Osteoblast (primary cell): ENCODE measurements around the gene NCS1. TPM values are rescaled to one million over a fixed set of nuclear protein-coding genes. Genes with fewer than 3 reads are reported as not detected.

Experiments used
- DNase-seq: peaks from one replicate; pipeline ENCODE4 v3.0.0; 2011; ENCODE audit warnings: low spot score, mixed read lengths; ENCODE audit not compliant: insufficient read length; ENCODE audit errors: missing footprints
- H2AFZ ChIP-seq: 2 replicates; pipeline ENCODE4 v1.6.0; 2011; ENCODE audit warnings: mild to moderate bottlenecking, low read length
- H3K27ac ChIP-seq: 2 replicates; pipeline ENCODE4 v1.5.1; 2011; ENCODE audit warnings: mild to moderate bottlenecking, low read depth, low read length, moderate library complexity
- H3K27me3 ChIP-seq: 2 replicates; pipeline ENCODE4 v1.6.0; 2012; ENCODE audit warnings: mild to moderate bottlenecking, control low read depth, inconsistent platforms, low read length, moderate library complexity; ENCODE audit not compliant: insufficient read depth
- H3K36me3 ChIP-seq: 2 replicates; pipeline ENCODE4 v1.5.1; 2011; ENCODE audit warnings: mild to moderate bottlenecking, low read length, control low read depth, moderate library complexity; ENCODE audit not compliant: insufficient read depth
- H3K4me1 ChIP-seq: 2 replicates; pipeline ENCODE4 v1.5.1; 2011; ENCODE audit warnings: mild to moderate bottlenecking, low read length, control low read depth, moderate library complexity; ENCODE audit not compliant: insufficient read depth
- H3K4me2 ChIP-seq: 2 replicates; pipeline ENCODE4 v1.6.0; 2011; ENCODE audit warnings: mild to moderate bottlenecking, low read length; ENCODE audit not compliant: insufficient read depth
- H3K4me3 ChIP-seq: fragments of 200-600 bp; sonication (generic); 3 replicates; pipeline ENCODE4 v1.5.1; 2012; ENCODE audit warnings: mild to moderate bottlenecking, low read length, inconsistent platforms; ENCODE audit not compliant: insufficient read depth
- H3K79me2 ChIP-seq: 2 replicates; pipeline ENCODE4 v1.6.0; 2012; ENCODE audit warnings: mild to moderate bottlenecking, low read length, control low read depth, inconsistent platforms; ENCODE audit not compliant: insufficient read depth
- H3K9me3 ChIP-seq: 2 replicates; pipeline ENCODE4 v1.5.1; 2011; ENCODE audit warnings: low read depth, low read length, control low read depth
- H4K20me1 ChIP-seq: 2 replicates; pipeline ENCODE4 v1.6.0; 2012; ENCODE audit warnings: mild to moderate bottlenecking, low read length, control low read depth; ENCODE audit not compliant: insufficient read depth
- CTCF ChIP-seq: IDR thresholded peaks from 2 replicates; pipeline ENCODE4 v1.5.1; 2011; ENCODE audit warnings: mild to moderate bottlenecking, low read depth, low read length, moderate library complexity; ENCODE audit errors: extremely low read depth
- total RNA-seq: library from RNA; depleted of rRNA; stranded (reverse); fragments of >200 nt; gene quantifications from 2 replicates; pipeline ENCODE4 v1.2.3, GENCODE V29; 2012

NCS1 gene
- total RNA-seq, 1 donor, result 49.9 TPM

DNA sequence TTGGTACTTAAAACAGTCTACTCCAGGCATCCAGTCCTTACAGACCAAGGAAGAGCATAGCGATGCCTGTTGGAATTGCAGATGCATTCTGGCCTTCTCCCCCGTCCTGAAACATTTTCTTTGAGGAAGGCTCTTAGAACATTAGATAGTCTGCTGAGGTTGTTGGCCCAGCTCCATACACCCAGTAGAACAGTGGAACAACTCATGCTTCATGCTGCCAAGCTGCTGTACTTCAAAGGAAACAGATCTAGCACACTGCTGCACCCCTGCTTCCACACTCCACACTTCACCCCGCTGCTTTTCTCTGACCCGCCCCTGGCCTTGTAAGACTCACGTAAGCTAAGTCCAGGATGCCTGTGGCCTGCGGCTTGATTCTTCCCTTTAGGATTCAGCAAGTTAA lies 33.4 kb upstream of the NCS1 start:
- Histone ChIP-seq H3K4me2 (peak overlapping the region; percentile 46), H3K79me2 (no peaks in the 10 kb centered on the region), H3K27me3 (no peaks in the 10 kb centered on the region), H3K4me1 (peaks cover 31% of the 10 kb centered on the region), H3K9me3 (no peaks in the 10 kb centered on the region), H3K27ac (peak overlapping the region; percentile 79), H4K20me1 (peaks cover 4% of the 10 kb centered on the region), H3K36me3 (peaks cover 10% of the 10 kb centered on the region), H2AFZ (no peak overlapping the region), H3K4me3 (peak overlapping the region; percentile 27)
- DNase-seq, result peak; percentile 92
- TF ChIP-seq CTCF, result no peak

DNA sequence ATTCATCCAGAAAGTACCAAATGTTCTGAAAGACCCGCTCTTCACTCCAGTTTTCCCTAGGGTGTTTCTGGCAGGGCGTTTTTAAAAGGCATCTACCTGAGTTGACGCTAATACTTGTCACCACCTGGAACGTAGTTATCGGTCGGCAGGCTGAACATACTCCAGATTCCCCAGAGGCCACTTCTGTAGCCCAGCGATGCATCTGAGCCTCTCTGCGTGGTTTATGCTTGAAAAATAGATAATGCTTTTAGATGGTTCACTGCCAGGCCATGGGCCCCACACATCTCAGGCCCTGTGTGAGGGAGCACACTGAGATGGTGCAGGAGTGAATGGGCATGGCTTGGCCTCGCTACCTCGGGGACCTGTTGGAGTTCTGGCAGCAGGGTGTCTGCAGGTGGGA lies 33.0 kb upstream of the NCS1 start:
- peaks cover 4% of the 10 kb centered on the region for H4K20me1 ChIP-seq
- no peaks in the 10 kb centered on the region for H3K9me3 ChIP-seq
- H3K27ac ChIP-seq, result peak overlapping the region; percentile 79
- H3K4me2 ChIP-seq, result peak overlapping the region; percentile 46
- no peak overlapping the region for H3K4me3 ChIP-seq
- H3K4me1 ChIP-seq, result peaks cover 35% of the 10 kb centered on the region
- peaks cover 10% of the 10 kb centered on the region for H3K36me3 ChIP-seq
- TF ChIP-seq CTCF, result no peak
- H3K79me2 ChIP-seq, result no peaks in the 10 kb centered on the region
- DNase-seq, result no peak
- H3K27me3 ChIP-seq, result no peaks in the 10 kb centered on the region
- H2AFZ ChIP-seq, result no peak overlapping the region

GRCh38 chr9:130140706-130141105 lies 31.5 kb upstream of the NCS1 start:
- DNase-seq, result no peak

DNA sequence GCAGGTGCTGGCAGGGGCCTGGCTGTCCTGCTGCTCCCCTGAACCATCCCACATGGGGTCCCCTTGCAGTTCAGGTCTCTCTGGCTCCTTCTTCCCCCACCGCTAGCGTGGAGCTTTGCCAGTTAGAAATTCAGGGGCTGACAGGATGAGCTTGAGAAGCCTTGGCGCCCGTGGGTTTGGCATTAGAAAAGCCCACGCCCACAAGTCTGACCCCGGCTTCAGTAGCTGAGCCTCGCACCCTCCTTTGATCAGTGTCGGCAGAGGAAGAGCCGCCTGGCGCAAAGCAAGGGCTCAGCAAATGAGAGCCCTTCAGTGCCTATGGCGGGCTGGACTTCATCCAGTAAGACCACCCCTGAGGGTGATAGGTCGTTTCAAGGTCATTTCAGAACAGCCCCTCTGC lies 30.1 kb upstream of the NCS1 start:
- Histone ChIP-seq H2AFZ (no peak overlapping the region), H3K9me3 (no peaks in the 10 kb centered on the region), H3K79me2 (no peaks in the 10 kb centered on the region), H4K20me1 (peaks cover 4% of the 10 kb centered on the region), H3K36me3 (peaks cover 3% of the 10 kb centered on the region), H3K27me3 (no peaks in the 10 kb centered on the region), H3K27ac (no peak overlapping the region), H3K4me3 (no peak overlapping the region), H3K4me1 (peaks cover 37% of the 10 kb centered on the region), H3K4me2 (no peak overlapping the region)
- TF ChIP-seq CTCF, result no peak
- no peak for DNase-seq

More at GRCh38 chr9:130140706-130141105, 31.5 kb upstream of the NCS1 start:
- no peak overlapping the region for H3K4me3 ChIP-seq
- H3K9me3 ChIP-seq, result no peaks in the 10 kb centered on the region
- no peak overlapping the region for H2AFZ ChIP-seq
- TF ChIP-seq CTCF, result no peak
- H3K27me3 ChIP-seq, result no peaks in the 10 kb centered on the region
- no peak overlapping the region for H3K4me2 ChIP-seq
- H3K27ac ChIP-seq, result no peak overlapping the region
- H3K4me1 ChIP-seq, result peaks cover 38% of the 10 kb centered on the region
- H3K36me3 ChIP-seq, result peaks cover 10% of the 10 kb centered on the region
- no peaks in the 10 kb centered on the region for H3K79me2 ChIP-seq
- H4K20me1 ChIP-seq, result peaks cover 4% of the 10 kb centered on the region
